ENCODE data around the gene NTM. TPM values are rescaled to one million over a fixed set of nuclear protein-coding genes. Genes with fewer than 3 reads are reported as not detected.

NTM gene
- total RNA-seq, 1 experiment from 2014 or later = 8.6 TPM

DNA sequence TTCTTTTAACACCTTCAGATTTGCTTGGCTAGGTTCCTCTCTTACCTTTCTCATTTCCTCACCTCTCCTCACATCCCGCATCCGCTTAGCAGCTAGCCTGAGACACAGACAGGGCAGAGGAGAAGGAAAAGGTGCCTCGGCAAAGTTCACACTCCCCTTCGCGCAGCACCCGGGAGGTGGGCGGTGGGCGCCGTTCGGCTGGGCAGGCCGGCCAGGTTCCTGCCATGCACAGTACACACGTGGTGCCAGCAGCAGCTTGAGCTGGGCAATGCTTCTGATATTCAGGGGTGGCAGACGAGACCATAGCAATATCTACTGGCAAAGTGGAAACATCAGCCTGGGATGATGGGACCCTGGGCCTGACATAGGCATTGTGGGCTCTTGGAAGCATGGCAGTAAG is 3.3 kb downstream of the NTM start:
- intact Hi-C loops (cut with micrococcal nuclease; ENCODE audit: unreplicated experiment) = no loop called here
- no TSS peak for BruUV-seq (replicated peaks)
- Histone ChIP-seq H3K9me3 (ENCODE audit: low read depth, low read length, poor library complexity, severe bottlenecking) (no peaks in the 10 kb centered on the region), H3K27ac (ENCODE audit: low read depth, low read length, poor library complexity, severe bottlenecking) (no peak overlapping the region), H3K27me3 (replicated peaks; ENCODE audit: insufficient read depth, low read depth, low read length, poor library complexity) (peaks cover 76% of the 10 kb centered on the region), H3K4me1 (ENCODE audit: insufficient read depth, low read length, poor library complexity, severe bottlenecking) (no peaks in the 10 kb centered on the region), H3K4me3 (ENCODE audit: low read depth, low read length, poor library complexity, severe bottlenecking) (no peak overlapping the region), H3K36me3 (ENCODE audit: insufficient read depth, low read length, poor library complexity, severe bottlenecking) (no peaks in the 10 kb centered on the region)
- TF ChIP-seq EZH2 (IDR thresholded peaks at IDR 0.05; ENCODE audit: borderline replicate concordance, low read depth, low read length, poor library complexity, severe bottlenecking) = no peak
- TF ChIP-seq, protein P1, sequence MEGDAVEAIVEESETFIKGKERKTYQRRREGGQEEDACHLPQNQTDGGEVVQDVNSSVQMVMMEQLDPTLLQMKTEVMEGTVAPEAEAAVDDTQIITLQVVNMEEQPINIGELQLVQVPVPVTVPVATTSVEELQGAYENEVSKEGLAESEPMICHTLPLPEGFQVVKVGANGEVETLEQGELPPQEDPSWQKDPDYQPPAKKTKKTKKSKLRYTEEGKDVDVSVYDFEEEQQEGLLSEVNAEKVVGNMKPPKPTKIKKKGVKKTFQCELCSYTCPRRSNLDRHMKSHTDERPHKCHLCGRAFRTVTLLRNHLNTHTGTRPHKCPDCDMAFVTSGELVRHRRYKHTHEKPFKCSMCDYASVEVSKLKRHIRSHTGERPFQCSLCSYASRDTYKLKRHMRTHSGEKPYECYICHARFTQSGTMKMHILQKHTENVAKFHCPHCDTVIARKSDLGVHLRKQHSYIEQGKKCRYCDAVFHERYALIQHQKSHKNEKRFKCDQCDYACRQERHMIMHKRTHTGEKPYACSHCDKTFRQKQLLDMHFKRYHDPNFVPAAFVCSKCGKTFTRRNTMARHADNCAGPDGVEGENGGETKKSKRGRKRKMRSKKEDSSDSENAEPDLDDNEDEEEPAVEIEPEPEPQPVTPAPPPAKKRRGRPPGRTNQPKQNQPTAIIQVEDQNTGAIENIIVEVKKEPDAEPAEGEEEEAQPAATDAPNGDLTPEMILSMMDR (conservative IDR thresholded peaks at IDR 0.05; ENCODE audit: low read depth, low read length) = no peak
- DNase-seq (ENCODE audit: low spot score) = no peak
- CTCF ChIA-PET = no interaction called here
- POLR2A ChIA-PET (ENCODE audit: low non-redundant PET) = no interaction called here

DNA sequence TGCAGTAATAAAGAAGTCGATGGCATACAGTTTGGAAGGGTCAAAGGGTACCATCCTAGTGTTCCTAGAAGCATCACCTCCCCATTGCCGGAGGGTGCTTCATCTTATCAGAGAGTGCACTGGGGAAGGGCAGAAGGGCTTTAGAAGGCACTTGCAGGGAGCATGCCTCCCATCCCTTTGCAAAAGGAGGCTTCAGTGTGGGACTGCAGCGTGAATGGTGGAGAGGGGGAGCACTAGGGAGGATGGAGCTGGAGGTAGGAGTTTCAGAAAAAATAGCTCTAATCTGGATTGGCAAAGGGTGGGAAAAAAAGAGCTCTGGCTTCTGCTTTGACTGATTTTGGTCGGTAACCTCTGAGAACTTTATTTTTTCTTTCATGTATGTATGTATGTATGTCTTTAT is 5.0 kb downstream of the NTM start:
- no peak overlapping the region for H3K27ac ChIP-seq (ENCODE audit: low read depth, low read length, poor library complexity, severe bottlenecking)
- H3K4me1 ChIP-seq (ENCODE audit: insufficient read depth, low read length, poor library complexity, severe bottlenecking) = no peaks in the 10 kb centered on the region
- BruUV-seq (replicated peaks) = no TSS peak
- H3K36me3 ChIP-seq (ENCODE audit: insufficient read depth, low read length, poor library complexity, severe bottlenecking) = no peaks in the 10 kb centered on the region
- intact Hi-C loops (cut with micrococcal nuclease; ENCODE audit: unreplicated experiment) = no loop called here
- DNase-seq (ENCODE audit: low spot score) = no peak
- ChIA-PET POLR2A (ENCODE audit: low non-redundant PET) (no interaction called here), CTCF (no interaction called here)
- no peak for TF ChIP-seq EZH2 (IDR thresholded peaks at IDR 0.05; ENCODE audit: borderline replicate concordance, low read depth, low read length, poor library complexity, severe bottlenecking)
- TF ChIP-seq, protein P1 (conservative IDR thresholded peaks at IDR 0.05; ENCODE audit: low read depth, low read length) = no peak
- peaks cover 73% of the 10 kb centered on the region for H3K27me3 ChIP-seq (replicated peaks; ENCODE audit: insufficient read depth, low read depth, low read length, poor library complexity)
- no peak overlapping the region for H3K4me3 ChIP-seq (ENCODE audit: low read depth, low read length, poor library complexity, severe bottlenecking)
- peaks cover under 1% of the 10 kb centered on the region for H3K9me3 ChIP-seq (ENCODE audit: low read depth, low read length, poor library complexity, severe bottlenecking)

DNA sequence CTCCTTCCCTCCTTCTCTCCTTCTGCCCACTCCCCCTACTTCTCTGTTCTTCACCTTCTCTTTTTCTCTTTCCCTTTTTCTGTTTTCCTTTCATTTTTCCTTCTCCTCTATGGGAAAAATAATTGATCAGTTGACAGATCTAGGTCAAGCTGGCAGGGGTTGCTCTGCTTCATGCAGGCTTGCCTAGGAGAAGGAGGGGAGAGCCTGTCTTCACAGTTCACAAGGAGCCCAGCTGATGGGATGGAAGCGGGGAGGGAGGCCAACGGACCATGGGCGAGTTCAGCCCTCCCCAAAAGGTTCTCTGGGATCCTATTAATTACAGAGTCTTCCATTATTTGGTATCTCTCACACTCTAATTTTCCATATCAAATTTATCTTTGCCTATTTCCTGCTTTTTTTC is 5.5 kb downstream of the NTM start:
- DNase-seq (ENCODE audit: low spot score) = no peak
- BruUV-seq (replicated peaks) = no TSS peak
- POLR2A ChIA-PET (ENCODE audit: low non-redundant PET) = no interaction called here
- H3K4me1 ChIP-seq (ENCODE audit: insufficient read depth, low read length, poor library complexity, severe bottlenecking) = no peaks in the 10 kb centered on the region
- no peak overlapping the region for H3K4me3 ChIP-seq (ENCODE audit: low read depth, low read length, poor library complexity, severe bottlenecking)
- H3K27me3 ChIP-seq (replicated peaks; ENCODE audit: insufficient read depth, low read depth, low read length, poor library complexity) = peaks cover 73% of the 10 kb centered on the region
- no peak for TF ChIP-seq EZH2 (IDR thresholded peaks at IDR 0.05; ENCODE audit: borderline replicate concordance, low read depth, low read length, poor library complexity, severe bottlenecking)
- TF ChIP-seq, protein P1 (conservative IDR thresholded peaks at IDR 0.05; ENCODE audit: low read depth, low read length) = no peak
- no peak overlapping the region for H3K27ac ChIP-seq (ENCODE audit: low read depth, low read length, poor library complexity, severe bottlenecking)
- intact Hi-C loops (cut with micrococcal nuclease; ENCODE audit: unreplicated experiment) = no loop called here
- H3K9me3 ChIP-seq (ENCODE audit: low read depth, low read length, poor library complexity, severe bottlenecking) = peaks cover 3% of the 10 kb centered on the region
- no peaks in the 10 kb centered on the region for H3K36me3 ChIP-seq (ENCODE audit: insufficient read depth, low read length, poor library complexity, severe bottlenecking)
- CTCF ChIA-PET = no interaction called here
